ENCODE data around the gene EXOC1. TPM values are rescaled to one million over a fixed set of nuclear protein-coding genes. Genes with fewer than 3 reads are reported as not detected.

EXOC1 gene
- total RNA-seq, 1 experiment from 2014 or later: 25.2 TPM

DNA sequence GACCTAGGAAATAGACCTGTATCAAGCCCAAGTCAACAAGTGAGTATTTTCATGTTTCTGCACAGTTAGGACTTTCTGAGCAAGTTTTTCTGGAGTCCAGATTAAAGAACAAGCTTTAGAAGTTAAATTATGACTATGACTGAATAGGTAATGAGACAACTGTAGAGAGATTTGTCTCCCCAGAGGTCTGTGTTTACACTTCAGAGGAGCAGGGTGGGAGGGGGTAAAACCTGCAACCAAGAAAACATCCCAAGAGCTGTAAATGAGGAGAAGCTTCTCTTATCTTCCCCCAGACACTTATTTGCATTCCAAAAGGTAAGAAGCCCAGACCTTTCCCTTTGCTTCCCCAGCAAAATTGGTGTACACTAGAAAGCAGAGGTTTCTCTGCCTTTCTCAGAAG lies 73.2 kb downstream of the EXOC1 start:
- Mint-ChIP-seq H3K4me3 (ENCODE audit: low read depth, unreplicated experiment) (no peak overlapping the region), H3K27me3 (ENCODE audit: unreplicated experiment) (no peaks in the 10 kb centered on the region), H3K36me3 (ENCODE audit: insufficient read depth, unreplicated experiment) (no peaks in the 10 kb centered on the region), H3K4me1 (ENCODE audit: low read depth, unreplicated experiment) (no peaks in the 10 kb centered on the region), H3K9me3 (ENCODE audit: low read depth, unreplicated experiment) (no peaks in the 10 kb centered on the region), H3K27ac (ENCODE audit: unreplicated experiment) (no peak overlapping the region)
- TF ChIP-seq, protein P1, sequence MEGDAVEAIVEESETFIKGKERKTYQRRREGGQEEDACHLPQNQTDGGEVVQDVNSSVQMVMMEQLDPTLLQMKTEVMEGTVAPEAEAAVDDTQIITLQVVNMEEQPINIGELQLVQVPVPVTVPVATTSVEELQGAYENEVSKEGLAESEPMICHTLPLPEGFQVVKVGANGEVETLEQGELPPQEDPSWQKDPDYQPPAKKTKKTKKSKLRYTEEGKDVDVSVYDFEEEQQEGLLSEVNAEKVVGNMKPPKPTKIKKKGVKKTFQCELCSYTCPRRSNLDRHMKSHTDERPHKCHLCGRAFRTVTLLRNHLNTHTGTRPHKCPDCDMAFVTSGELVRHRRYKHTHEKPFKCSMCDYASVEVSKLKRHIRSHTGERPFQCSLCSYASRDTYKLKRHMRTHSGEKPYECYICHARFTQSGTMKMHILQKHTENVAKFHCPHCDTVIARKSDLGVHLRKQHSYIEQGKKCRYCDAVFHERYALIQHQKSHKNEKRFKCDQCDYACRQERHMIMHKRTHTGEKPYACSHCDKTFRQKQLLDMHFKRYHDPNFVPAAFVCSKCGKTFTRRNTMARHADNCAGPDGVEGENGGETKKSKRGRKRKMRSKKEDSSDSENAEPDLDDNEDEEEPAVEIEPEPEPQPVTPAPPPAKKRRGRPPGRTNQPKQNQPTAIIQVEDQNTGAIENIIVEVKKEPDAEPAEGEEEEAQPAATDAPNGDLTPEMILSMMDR (IDR thresholded peaks at IDR 0.05; ENCODE audit: unreplicated experiment): no peak
- intact Hi-C loops (cut with micrococcal nuclease; ENCODE audit: unreplicated experiment): no loop called here
- no peak for DNase-seq
- CTCF ChIA-PET: no interaction called here
- BruUV-seq (replicated peaks): no TSS peak

- CTCF ChIA-PET: no interaction called here
- TF ChIP-seq, protein P1 (IDR thresholded peaks at IDR 0.05; ENCODE audit: unreplicated experiment): no peak
- DNase-seq: no peak
- H3K4me3 Mint-ChIP-seq (ENCODE audit: low read depth, unreplicated experiment): no peak overlapping the region
- H3K36me3 Mint-ChIP-seq (ENCODE audit: insufficient read depth, unreplicated experiment): no peaks in the 10 kb centered on the region
- no peaks in the 10 kb centered on the region for H3K9me3 Mint-ChIP-seq (ENCODE audit: low read depth, unreplicated experiment)
- no peak overlapping the region for H3K27ac Mint-ChIP-seq (ENCODE audit: unreplicated experiment)
- intact Hi-C loops (cut with micrococcal nuclease; ENCODE audit: unreplicated experiment): no loop called here
- no TSS peak for BruUV-seq (replicated peaks)
- H3K4me1 Mint-ChIP-seq (ENCODE audit: low read depth, unreplicated experiment): no peaks in the 10 kb centered on the region
- H3K27me3 Mint-ChIP-seq (ENCODE audit: unreplicated experiment): no peaks in the 10 kb centered on the region
Observed at GRCh38 chr4:55927803-55928437, 74.5 kb downstream of the EXOC1 start.

- CTCF ChIA-PET: no interaction called here
- no peak for DNase-seq
- BruUV-seq (replicated peaks): no TSS peak
- TF ChIP-seq, protein P1 (IDR thresholded peaks at IDR 0.05; ENCODE audit: unreplicated experiment): no peak
- H3K27me3 Mint-ChIP-seq (ENCODE audit: unreplicated experiment): no peaks in the 10 kb centered on the region
- H3K4me1 Mint-ChIP-seq (ENCODE audit: low read depth, unreplicated experiment): no peaks in the 10 kb centered on the region
- H3K36me3 Mint-ChIP-seq (ENCODE audit: insufficient read depth, unreplicated experiment): no peaks in the 10 kb centered on the region
- H3K4me3 Mint-ChIP-seq (ENCODE audit: low read depth, unreplicated experiment): no peak overlapping the region
- intact Hi-C loops (cut with micrococcal nuclease; ENCODE audit: unreplicated experiment): no loop called here
- no peak overlapping the region for H3K27ac Mint-ChIP-seq (ENCODE audit: unreplicated experiment)
- no peaks in the 10 kb centered on the region for H3K9me3 Mint-ChIP-seq (ENCODE audit: low read depth, unreplicated experiment)
Observed at GRCh38 chr4:55928846-55929245, 75.4 kb downstream of the EXOC1 start.

DNA sequence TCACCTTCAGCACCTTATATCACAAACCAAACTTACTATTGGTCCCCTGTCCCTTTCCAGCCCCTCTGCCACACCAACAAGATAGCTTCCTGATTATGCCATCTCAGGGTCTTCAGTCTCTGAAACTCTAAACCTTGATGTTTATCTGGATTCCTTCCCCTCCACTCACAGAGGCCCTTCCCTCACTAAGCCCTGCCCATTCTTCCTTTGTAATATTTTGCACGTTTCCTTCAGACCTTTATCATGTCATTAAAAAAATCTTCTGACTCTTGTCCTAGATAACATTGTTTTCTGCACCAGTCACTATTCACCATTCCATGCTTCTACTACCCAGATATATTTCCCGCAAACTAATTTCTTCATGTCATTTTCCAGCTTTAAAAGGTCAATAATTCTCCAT lies 77.6 kb downstream of the EXOC1 start:
- CTCF ChIA-PET: no interaction called here
- no peaks in the 10 kb centered on the region for H3K36me3 Mint-ChIP-seq (ENCODE audit: insufficient read depth, unreplicated experiment)
- no TSS peak for BruUV-seq (replicated peaks)
- DNase-seq: no peak
- no peaks in the 10 kb centered on the region for H3K27me3 Mint-ChIP-seq (ENCODE audit: unreplicated experiment)
- TF ChIP-seq, protein P1 (IDR thresholded peaks at IDR 0.05; ENCODE audit: unreplicated experiment): no peak
- H3K9me3 Mint-ChIP-seq (ENCODE audit: low read depth, unreplicated experiment): no peaks in the 10 kb centered on the region
- H3K27ac Mint-ChIP-seq (ENCODE audit: unreplicated experiment): no peak overlapping the region
- H3K4me3 Mint-ChIP-seq (ENCODE audit: low read depth, unreplicated experiment): no peak overlapping the region
- intact Hi-C loops (cut with micrococcal nuclease; ENCODE audit: unreplicated experiment): no loop called here
- H3K4me1 Mint-ChIP-seq (ENCODE audit: low read depth, unreplicated experiment): no peaks in the 10 kb centered on the region

All from Calu3 (cell line).